NCI-H2227 (cell line): ENCODE results near the gene C1QTNF12.

Experiments
- DNase-seq: peaks from one replicate; lab custom pipeline; 2025; ENCODE audit not compliant: unreplicated experiment; lab: John Stamatoyannopoulos, UW

C1QTNF12 gene

GRCh38 chr1:1241588-1242219, 4.8 kb downstream of the C1QTNF12 start:
- no peak for DNase-seq

- no peak for DNase-seq
Measured at GRCh38 chr1:1240822-1241587, 5.5 kb downstream of the C1QTNF12 start.

DNA sequence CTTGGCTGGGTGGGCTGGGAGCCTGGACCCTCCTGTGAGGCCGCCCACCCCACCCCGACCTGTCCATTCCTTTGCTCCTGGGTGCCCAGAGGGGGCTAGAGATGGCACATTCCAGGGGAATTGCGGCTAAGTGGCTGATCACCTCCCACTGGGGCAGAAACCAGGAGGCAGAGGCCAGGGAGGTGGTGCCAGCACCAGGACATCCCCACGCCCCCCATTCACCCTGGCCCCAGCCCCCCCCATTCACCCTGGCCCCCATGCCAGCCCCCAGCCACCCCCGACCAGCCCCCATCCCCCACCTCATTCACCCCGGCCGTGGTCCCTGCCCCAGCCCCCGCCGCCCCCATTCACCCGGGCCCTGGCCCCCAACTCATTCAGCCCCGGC, 6.2 kb downstream of the C1QTNF12 start:
- DNase-seq: no peak

GRCh38 chr1:1239614-1240347, 6.7 kb downstream of the C1QTNF12 start:
- DNase-seq: no peak

GRCh38 chr1:1239227-1239613, 7.3 kb downstream of the C1QTNF12 start:
- no peak for DNase-seq

- no peak for DNase-seq
Measured at GRCh38 chr1:1238702-1239178, 7.8 kb downstream of the C1QTNF12 start.

- DNase-seq: no peak
Measured at GRCh38 chr1:1237874-1238701, 8.4 kb downstream of the C1QTNF12 start.

- DNase-seq: no peak
Measured at GRCh38 chr1:1236945-1237873, 9.3 kb downstream of the C1QTNF12 start.

- DNase-seq: no peak
Measured at GRCh38 chr1:1236176-1236763, 10.3 kb downstream of the C1QTNF12 start.

- DNase-seq: no peak
Measured at GRCh38 chr1:1235016-1235744, 11.3 kb downstream of the C1QTNF12 start.

DNA sequence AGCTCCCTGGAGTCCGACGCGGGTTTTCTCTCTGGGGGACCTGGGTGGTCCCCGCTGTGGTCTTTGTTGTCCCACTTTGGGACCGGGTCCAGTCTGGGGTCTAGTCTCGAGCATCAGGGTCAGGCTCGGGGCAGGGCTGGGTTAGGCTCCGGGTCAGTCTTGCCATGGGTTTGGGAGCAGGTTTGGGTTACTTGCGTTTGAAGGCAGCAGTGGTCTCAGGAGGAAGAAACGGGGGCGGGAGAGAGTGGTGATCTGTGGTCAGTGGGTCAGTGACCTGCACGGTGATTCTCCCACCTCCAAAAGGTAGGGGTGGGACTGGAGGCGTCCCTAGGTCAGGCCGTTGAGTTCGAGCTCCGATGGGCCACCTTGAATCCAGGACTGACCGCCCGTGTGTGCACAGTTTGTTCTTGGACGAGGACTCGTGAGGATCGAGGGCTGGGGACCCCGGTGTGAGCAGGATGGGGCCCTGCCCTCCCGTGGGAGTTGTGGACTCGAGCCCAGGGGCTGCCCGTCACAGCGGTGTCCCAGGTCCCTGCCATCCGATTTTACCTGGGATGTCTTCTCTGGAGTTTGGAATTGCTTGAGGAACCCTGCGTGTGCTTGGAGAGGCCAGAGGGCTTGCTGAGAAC, 12.2 kb downstream of the C1QTNF12 start:
- DNase-seq: no peak

DNA sequence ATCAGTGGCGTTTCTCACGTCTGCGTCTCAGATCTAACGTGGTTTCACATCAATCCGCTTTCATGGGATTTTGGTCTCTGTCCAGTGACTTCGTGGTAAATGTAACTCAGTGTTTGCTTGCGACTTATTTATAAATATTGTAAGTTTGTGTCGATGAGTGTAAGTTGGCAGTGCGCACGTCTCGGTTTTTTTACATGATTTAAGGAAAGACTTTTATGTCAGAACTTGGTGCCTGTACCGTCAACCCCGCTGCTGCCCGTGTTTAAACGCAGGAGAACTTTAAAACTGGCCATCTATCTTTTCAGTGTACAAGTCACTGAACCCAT, 13.0 kb downstream of the C1QTNF12 start:
- DNase-seq: no peak

DNA sequence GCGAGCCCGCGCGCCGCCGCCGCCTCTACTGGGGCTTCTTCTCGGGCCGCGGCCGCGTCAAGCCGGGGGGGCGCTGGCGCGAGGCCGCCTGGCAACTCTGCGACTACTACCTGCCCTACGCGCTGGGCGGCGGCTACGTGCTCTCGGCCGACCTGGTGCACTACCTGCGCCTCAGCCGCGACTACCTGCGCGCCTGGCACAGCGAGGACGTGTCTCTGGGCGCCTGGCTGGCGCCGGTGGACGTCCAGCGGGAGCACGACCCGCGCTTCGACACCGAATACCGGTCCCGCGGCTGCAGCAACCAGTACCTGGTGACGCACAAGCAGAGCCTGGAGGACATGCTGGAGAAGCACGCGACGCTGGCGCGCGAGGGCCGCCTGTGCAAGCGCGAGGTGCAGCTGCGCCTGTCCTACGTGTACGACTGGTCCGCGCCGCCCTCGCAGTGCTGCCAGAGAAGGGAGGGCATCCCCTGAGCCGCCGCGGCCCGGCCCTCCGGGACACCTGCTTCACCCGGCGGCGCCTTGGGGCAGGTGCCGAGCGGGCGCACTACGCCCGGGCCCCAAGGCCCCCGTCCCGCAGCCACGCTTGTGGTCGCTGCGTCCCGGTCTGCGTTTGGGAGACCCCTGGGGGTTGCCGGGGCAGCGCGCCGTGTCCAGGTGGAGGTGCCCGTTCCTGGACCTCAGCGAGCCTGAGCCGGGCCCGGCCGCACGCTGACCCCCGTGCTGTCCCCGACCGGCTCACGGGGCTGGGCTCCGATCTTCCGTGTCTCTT, 13.5 kb downstream of the C1QTNF12 start:
- DNase-seq: no peak

- DNase-seq: no peak
Measured at GRCh38 chr1:1232208-1232795, 14.2 kb downstream of the C1QTNF12 start, which contains the start of gene B3GALT6. Gene B3GALT6, plus strand, starts transcription at chr1:1232237. Its CDS starts 42 bp downstream, at chr1:1232279.

DNA sequence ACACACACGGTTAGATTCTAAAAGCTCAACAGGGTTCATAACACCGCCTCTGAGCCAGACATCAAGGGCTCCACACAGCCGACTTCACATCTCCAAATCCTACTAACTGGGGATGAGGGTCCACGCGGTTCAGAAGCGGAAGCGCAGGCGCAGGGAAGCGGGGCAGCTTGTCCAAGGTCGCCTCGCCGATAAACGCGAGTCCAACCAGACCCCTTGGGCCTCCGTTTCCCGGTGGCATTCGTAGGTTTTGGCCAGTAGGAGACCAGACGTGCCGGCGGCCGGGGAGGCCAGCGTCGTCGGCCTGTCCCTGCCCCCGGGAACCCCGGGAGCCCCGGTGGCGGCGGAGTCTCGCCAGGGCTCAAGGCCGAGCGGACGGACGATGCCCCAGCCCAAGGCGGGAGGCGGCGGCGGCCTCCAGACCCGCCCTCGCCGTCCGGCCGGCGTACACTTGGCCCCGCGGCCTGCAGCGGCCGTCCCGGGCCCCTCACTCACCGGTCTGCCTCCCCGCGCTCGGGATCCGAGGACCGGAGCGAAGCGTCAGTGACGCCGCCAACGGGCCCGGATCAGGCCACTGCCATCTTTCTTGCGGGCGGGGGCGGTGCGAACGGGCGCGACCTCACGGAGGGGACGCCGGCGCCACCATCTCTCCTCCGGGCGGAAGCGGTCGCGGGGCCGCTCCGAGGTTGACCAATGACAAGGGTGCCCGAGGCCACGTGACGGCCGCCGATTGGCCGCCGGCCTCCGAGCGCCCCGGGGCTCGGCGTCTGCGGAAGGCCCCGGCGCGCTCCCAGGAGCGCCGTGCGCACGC, 14.9 kb downstream of the C1QTNF12 start, which contains the start of gene SDF4:
Gene SDF4, minus strand, starts transcription at position 602 of the 808 bp plus-strand sequence. CDS start 3,229 bp downstream, outside the sequence.
- DNase-seq: peak; percentile 99

- DNase-seq: peak; percentile 22
Measured at GRCh38 chr1:1230656-1231399, 15.7 kb downstream of the C1QTNF12 start.
